ENCODE results near the gene ZNF23.

Gene ZNF23

DNA sequence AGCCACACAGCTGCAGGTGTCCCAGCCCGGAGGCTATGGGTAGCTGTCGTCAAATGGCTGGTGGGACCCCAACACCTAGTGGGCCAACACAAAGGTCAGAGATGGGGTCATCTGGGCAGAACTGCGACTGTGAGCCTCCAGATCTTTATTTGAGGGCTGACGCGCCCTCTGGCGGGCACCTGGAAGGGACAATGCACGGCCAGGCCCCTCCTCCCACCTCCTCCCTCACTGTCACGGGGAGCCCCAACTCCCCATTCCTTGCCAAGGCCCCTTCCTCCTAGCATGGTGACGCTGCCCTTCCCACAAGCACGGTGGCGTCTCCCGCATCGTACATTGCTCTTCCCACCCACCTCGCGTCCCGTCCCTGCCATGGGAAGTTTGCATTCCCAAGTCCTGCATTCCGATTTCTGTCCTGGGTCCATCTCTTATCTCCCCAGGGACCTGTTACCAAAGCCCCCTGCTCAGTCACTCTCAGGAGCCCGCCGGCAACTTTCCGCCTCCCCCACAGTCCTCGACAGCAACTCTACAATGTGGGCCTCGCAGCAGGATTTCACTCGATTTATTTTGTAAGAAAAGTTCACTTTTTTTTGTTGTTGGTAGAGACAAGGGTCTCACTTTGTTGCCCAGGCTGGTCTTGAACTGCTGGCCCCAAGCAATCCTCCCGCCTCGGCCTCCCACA, 21.2 kb downstream of the ZNF23 start:
- Histone ChIP-seq H4K20me1 (no peaks in the 10 kb centered on the region), H3K36me3 (0 out of 22 replicates have a peak, but pooled peaks cover 0 to 2% (median 0%) of the 10 kb centered on the region in 11 experiments), H3K4me1 (peaks cover 0 to 10% (median 0%) of the 10 kb centered on the region in 10 experiments; a peak in 4 of 20 replicates), H3K4me3 (no peak overlapping the region), H3K27me3 (no peaks in the 10 kb centered on the region), H3K9me3 (replicated peaks in 1 of 11) (peaks cover 28 to 53% (median 48%) of the 10 kb centered on the region in 11 experiments), H3K9ac (no peak overlapping the region), H3K27ac (no peak overlapping the region), H3K4me2 (no peak overlapping the region)
- TF ChIP-seq Cebpa-rat (IDR thresholded peaks at IDR 0.05): no peak

DNA sequence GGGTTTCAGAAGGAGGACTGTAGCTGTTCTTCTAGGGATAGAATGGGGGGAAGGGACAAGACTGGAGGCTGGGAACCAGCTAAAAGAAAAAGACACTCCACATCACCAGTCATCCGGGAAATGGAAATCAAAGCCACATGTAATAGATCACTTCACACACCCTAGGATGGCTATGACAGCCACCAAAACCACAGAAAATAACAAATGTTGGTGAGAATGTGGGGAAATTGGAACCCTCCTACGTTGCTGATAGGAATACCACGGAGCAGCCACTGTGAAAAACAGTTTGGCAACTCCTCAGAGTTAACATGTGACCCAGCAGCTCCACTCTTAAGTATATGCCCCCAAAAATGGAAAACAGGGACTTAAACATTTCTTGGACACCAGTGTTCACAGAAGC, 22.5 kb downstream of the ZNF23 start:
- 0 out of 22 replicates have a peak overlapping the region, but pooled peaks of 3 of the 11 experiments have one; percentile 4 to 14 (median 7) for H3K4me2 ChIP-seq
- peaks cover 0 to 10% (median 0%) of the 10 kb centered on the region in 10 experiments; a peak in 4 of 20 replicates for H3K4me1 ChIP-seq
- H3K9me3 ChIP-seq (replicated peaks in 1 of 11): peaks cover 15 to 40% (median 35%) of the 10 kb centered on the region in 11 experiments; a peak in 21 of 22 replicates
- H3K4me3 ChIP-seq: no peak overlapping the region
- H4K20me1 ChIP-seq: no peaks in the 10 kb centered on the region
- H3K9ac ChIP-seq: no peak overlapping the region
- no peaks in the 10 kb centered on the region for H3K36me3 ChIP-seq
- no peaks in the 10 kb centered on the region for H3K27me3 ChIP-seq
- H3K27ac ChIP-seq: no peak overlapping the region
- no peak for TF ChIP-seq Cebpa-rat (IDR thresholded peaks at IDR 0.05)

DNA sequence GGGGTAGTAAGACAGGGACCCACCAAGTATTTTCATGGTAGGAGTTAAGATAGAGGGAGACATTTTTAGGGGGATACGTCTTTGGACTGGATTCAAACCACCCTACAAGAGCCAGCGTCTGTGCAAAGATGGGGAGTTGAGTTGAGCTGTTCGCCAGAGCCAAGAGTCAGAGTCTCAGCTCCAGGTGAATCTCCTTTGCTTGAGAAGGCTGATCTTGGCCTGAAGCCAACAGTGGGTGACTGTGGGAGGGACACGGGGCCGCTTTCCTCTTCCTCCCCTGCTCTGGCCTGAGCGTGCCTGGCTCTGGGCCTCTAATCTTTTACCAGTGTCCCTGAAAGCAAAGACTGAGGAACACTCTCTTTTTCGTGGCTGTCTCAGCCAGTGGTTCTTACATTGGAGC, 25.6 kb downstream of the ZNF23 start:
- no peak overlapping the region for H3K9ac ChIP-seq
- H3K27me3 ChIP-seq: no peaks in the 10 kb centered on the region
- H3K4me1 ChIP-seq: peaks cover 0 to 10% (median 0%) of the 10 kb centered on the region in 10 experiments; a peak in 4 of 20 replicates
- no peak overlapping the region for H3K4me3 ChIP-seq
- H3K27ac ChIP-seq: no peak overlapping the region
- H3K9me3 ChIP-seq (replicated peaks in 1 of 11): peaks cover 2 to 9% (median 5%) of the 10 kb centered on the region in 11 experiments; a peak in 17 of 22 replicates
- H3K36me3 ChIP-seq: no peaks in the 10 kb centered on the region
- TF ChIP-seq Cebpa-rat (IDR thresholded peaks at IDR 0.05): no peak
- H4K20me1 ChIP-seq: no peaks in the 10 kb centered on the region
- no peak overlapping the region for H3K4me2 ChIP-seq

DNA sequence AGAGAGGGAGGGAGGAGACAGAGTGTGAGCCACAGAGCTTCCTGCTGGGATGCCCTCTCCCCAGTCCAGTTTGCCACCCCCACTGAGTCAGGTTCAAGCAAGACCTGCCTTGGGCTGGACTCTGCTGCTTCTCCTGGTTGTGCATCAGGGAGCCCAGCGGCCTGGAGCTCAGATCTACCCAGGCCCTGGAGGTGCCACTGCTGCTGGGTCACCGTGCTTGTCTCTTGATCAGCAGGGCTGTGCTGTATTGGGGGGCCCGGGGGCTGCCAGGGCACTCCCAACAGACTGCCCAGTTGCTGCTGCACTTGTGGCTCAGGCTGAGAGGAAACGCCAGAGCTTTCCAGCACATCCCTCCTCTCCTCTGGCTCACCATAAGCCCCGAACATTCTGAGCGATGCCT, 29.1 kb downstream of the ZNF23 start:
- no peak overlapping the region for H3K4me3 ChIP-seq
- TF ChIP-seq Cebpa-rat (IDR thresholded peaks at IDR 0.05): no peak

DNA sequence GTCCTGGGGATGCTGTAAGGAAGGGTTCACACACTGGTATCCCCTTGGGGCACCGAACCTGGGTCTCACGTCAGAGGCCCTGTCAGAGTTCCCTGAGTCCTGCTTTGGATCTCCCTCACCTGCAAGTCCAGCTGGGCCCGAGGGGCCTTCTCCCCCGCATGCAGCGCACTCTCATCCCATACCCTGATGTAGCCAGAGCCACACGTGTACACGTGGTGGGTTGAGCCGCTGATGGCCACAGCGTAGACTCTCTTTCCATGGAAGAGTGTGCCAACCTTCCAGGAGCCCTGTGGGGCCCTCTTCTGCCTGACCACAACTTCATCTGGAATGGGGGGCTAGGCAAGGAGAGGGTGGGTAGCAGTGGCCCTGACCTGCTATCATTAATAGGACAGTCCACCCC, 30.1 kb downstream of the ZNF23 start:
- TF ChIP-seq Cebpa-rat (IDR thresholded peaks at IDR 0.05): no peak
- no peaks in the 10 kb centered on the region for H3K36me3 ChIP-seq
- no peak overlapping the region for H3K4me3 ChIP-seq
- H4K20me1 ChIP-seq: no peaks in the 10 kb centered on the region
- no peak overlapping the region for H3K9ac ChIP-seq
- H3K27ac ChIP-seq: no peak overlapping the region
- peaks cover 5 to 11% (median 8%) of the 10 kb centered on the region in 11 experiments for H3K27me3 ChIP-seq
- no peaks in the 10 kb centered on the region for H3K4me1 ChIP-seq
- H3K4me2 ChIP-seq: no peak overlapping the region
- H3K9me3 ChIP-seq (replicated peaks in 1 of 11): peaks cover 22 to 33% (median 27%) of the 10 kb centered on the region in 11 experiments

More for the DNA sequence above, 29.1 kb downstream of the ZNF23 start:
- H3K9me3 ChIP-seq (replicated peaks in 1 of 11): peaks cover 14 to 24% (median 18%) of the 10 kb centered on the region in 11 experiments; a peak in 21 of 22 replicates
- no peak overlapping the region for H3K4me2 ChIP-seq
- H3K27ac ChIP-seq: no peak overlapping the region
- H3K9ac ChIP-seq: no peak overlapping the region
- H4K20me1 ChIP-seq: no peaks in the 10 kb centered on the region
- no peaks in the 10 kb centered on the region for H3K4me1 ChIP-seq
- no peaks in the 10 kb centered on the region for H3K36me3 ChIP-seq
- H3K27me3 ChIP-seq: peaks cover 0 to 2% (median 0%) of the 10 kb centered on the region in 11 experiments; a peak in 1 of 22 replicates

DNA sequence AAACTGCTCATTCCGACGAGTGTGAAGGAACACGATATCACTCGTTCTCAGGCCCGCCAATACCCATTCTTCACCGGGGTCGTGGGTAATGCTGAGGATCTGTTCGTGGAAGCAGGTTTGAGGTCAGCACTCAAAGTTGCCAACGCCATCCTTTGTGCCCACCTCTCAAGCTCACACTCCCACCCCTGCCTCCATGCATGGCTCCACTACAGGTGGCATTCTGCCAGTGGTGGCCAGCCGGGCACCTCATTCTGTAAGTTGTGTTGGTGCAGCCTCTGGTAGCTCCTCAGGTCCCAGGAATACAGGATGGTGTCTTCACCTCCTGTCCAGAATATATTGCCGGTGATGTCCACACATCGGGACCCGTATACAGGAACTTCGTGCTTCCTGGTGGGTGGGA, 30.9 kb downstream of the ZNF23 start:
- Histone ChIP-seq H3K27me3 (peaks cover 13 to 19% (median 16%) of the 10 kb centered on the region in 11 experiments), H3K36me3 (no peaks in the 10 kb centered on the region), H3K27ac (no peak overlapping the region), H3K4me3 (no peak overlapping the region), H3K9ac (no peak overlapping the region), H4K20me1 (no peaks in the 10 kb centered on the region), H3K4me2 (no peak overlapping the region), H3K9me3 (replicated peaks in 1 of 11) (peaks cover 30 to 42% (median 35%) of the 10 kb centered on the region in 11 experiments), H3K4me1 (no peaks in the 10 kb centered on the region)
- TF ChIP-seq Cebpa-rat (IDR thresholded peaks at IDR 0.05): no peak

DNA sequence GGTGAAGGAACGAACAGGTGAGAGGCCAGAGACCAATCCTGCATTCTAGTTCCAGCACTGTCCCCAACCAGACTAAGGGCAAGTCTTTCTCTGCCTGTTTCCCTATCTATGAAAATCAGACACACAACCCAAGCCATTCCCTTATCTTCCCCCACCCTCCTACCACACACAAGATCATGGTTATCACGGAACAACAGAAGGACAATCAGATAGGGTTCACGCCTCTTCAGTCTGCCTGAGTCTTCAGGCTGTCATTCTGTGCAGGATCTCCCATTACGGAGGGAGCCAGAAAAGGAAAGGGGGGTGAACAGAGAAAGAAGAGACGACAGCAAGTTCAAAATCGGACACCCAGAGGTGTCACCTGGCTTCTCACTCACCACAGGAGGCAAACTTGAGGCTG, 31.3 kb downstream of the ZNF23 start:
- H3K9ac ChIP-seq: no peak overlapping the region
- H3K4me2 ChIP-seq: no peak overlapping the region
- H3K4me1 ChIP-seq: no peaks in the 10 kb centered on the region
- no peaks in the 10 kb centered on the region for H3K36me3 ChIP-seq
- H4K20me1 ChIP-seq: no peaks in the 10 kb centered on the region
- peaks cover 17 to 24% (median 20%) of the 10 kb centered on the region in 11 experiments for H3K27me3 ChIP-seq
- H3K9me3 ChIP-seq (replicated peaks in 1 of 11): peaks cover 34 to 46% (median 39%) of the 10 kb centered on the region in 11 experiments
- no peak overlapping the region for H3K4me3 ChIP-seq
- no peak overlapping the region for H3K27ac ChIP-seq
- TF ChIP-seq Cebpa-rat (IDR thresholded peaks at IDR 0.05): no peak

DNA sequence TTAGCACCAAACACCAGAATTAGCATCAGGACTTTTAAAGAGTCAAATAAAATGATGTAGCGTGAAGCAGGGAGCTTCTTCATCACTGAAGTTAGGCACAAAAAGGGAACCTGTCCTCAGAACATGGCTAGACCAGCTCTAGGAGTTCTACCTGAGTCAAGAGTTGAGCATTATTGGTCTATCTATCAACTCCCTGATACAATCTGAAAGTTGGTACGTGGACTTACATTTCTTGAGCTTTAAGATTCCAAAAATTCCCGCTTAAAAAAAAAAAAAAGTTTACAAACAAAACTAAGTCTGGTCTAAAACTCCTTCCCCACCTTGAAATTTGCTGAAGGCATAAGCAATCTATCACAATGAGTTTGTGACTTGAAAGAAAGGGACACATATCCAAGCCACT, 32.5 kb downstream of the ZNF23 start:
- Histone ChIP-seq H3K27me3 (peaks cover 29 to 35% (median 32%) of the 10 kb centered on the region in 11 experiments), H3K4me3 (no peak overlapping the region), H3K4me2 (no peak overlapping the region), H4K20me1 (no peaks in the 10 kb centered on the region), H3K9ac (no peak overlapping the region), H3K9me3 (replicated peaks in 1 of 11) (peaks cover 37 to 50% (median 43%) of the 10 kb centered on the region in 11 experiments), H3K27ac (no peak overlapping the region), H3K36me3 (no peaks in the 10 kb centered on the region), H3K4me1 (no peaks in the 10 kb centered on the region)
- TF ChIP-seq Cebpa-rat (IDR thresholded peaks at IDR 0.05): no peak

DNA sequence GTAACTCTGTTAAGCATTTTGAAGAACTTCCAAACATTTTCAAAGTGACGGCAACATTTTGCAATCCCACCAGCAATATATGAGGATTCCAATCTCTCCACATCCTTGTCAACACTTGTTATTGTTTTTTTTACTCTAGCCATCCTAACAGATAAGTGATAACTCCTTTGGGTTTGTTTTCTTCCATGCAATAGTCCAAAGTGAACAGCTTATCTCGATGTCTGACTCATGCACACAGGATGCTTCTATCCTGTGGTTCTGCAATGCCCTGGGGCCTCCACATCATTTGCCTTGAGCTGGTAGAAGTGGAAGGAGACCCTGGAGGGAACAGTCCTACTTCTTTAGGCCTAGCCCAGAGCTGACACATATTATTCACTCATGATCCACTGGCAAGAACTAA, 33.2 kb downstream of the ZNF23 start:
- H3K9ac ChIP-seq: no peak overlapping the region
- H3K9me3 ChIP-seq (replicated peaks in 1 of 11): peaks cover 37 to 50% (median 43%) of the 10 kb centered on the region in 11 experiments
- H4K20me1 ChIP-seq: no peaks in the 10 kb centered on the region
- H3K4me3 ChIP-seq: no peak overlapping the region
- H3K4me1 ChIP-seq: no peaks in the 10 kb centered on the region
- H3K4me2 ChIP-seq: no peak overlapping the region
- TF ChIP-seq Cebpa-rat (IDR thresholded peaks at IDR 0.05): no peak
- H3K27me3 ChIP-seq: peaks cover 31 to 42% (median 38%) of the 10 kb centered on the region in 11 experiments
- no peaks in the 10 kb centered on the region for H3K36me3 ChIP-seq
- H3K27ac ChIP-seq: no peak overlapping the region

DNA sequence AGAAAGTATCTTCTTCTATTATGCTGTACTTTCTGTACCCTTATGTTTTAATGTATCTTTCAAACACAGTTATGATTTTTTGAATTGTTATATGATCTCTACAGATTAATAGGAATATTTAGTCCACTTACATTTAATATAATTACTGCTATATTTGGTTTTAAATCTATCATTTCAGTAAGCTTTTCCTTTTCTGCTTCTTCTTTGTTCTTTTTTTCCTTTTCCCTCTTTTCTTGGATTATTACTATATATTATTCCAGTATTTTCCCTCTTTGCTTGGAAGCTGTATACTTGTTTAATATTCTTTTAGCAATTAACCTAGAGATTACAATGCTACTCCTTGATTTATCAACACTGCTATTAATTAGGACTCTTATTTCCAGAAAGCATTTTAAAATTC, 33.7 kb downstream of the ZNF23 start:
- no peak overlapping the region for H3K9ac ChIP-seq
- no peaks in the 10 kb centered on the region for H3K36me3 ChIP-seq
- no peak overlapping the region for H3K4me3 ChIP-seq
- H4K20me1 ChIP-seq: no peaks in the 10 kb centered on the region
- no peak overlapping the region for H3K27ac ChIP-seq
- H3K27me3 ChIP-seq: peaks cover 31 to 47% (median 40%) of the 10 kb centered on the region in 11 experiments
- TF ChIP-seq Cebpa-rat (IDR thresholded peaks at IDR 0.05): no peak
- H3K4me2 ChIP-seq: no peak overlapping the region
- no peaks in the 10 kb centered on the region for H3K4me1 ChIP-seq
- H3K9me3 ChIP-seq (replicated peaks in 1 of 11): peaks cover 37 to 50% (median 43%) of the 10 kb centered on the region in 11 experiments

Measured in BLaER1 treated with 17β-estradiol and CSF1 and Interleukin-3, amounts not matched to agents 10 nM and 100 nM (cell line).